Fibroblast of lung (primary cell): ENCODE data around the gene KCNQ4. TPM values are rescaled to one million over a fixed set of nuclear protein-coding genes. Genes with fewer than 3 reads are reported as not detected.

Experiments
- DNase-seq, 2 donors: peaks; one replicate each; pipeline versions ENCODE4 v3.0.0 to v3.0.0-alpha.2; 2010; ENCODE audit warnings: low read depth in 2 of 2
- H2AFZ ChIP-seq: 2 replicates; pipeline ENCODE4 v1.5.1; 2012; ENCODE audit warnings: low read length, control low read depth, inconsistent platforms
- H3K27ac ChIP-seq: 2 replicates; pipeline ENCODE4 v1.5.1; 2011; ENCODE audit warnings: low read length, control low read depth; ENCODE audit not compliant: insufficient read depth
- H3K27me3 ChIP-seq: 2 replicates; pipeline ENCODE4 v1.5.1; 2011; ENCODE audit warnings: mild to moderate bottlenecking, low read length; ENCODE audit not compliant: control insufficient read depth, insufficient read depth
- H3K36me3 ChIP-seq: 2 replicates; pipeline ENCODE4 v1.5.1; 2011; ENCODE audit warnings: low read length; ENCODE audit not compliant: control insufficient read depth, insufficient read depth
- H3K4me1 ChIP-seq: 2 replicates; pipeline ENCODE4 v1.5.1; 2011; ENCODE audit warnings: low read length; ENCODE audit not compliant: control insufficient read depth, insufficient read depth; ENCODE audit errors: extremely low read depth
- H3K4me2 ChIP-seq: 2 replicates; pipeline ENCODE4 v1.5.1; 2011; ENCODE audit warnings: low read length, control low read depth; ENCODE audit not compliant: insufficient read depth; ENCODE audit errors: extremely low read depth
- H3K4me3 ChIP-seq, 4 experiments: fragments of 200-600 bp in 1 of 4; sonication (generic) in 1 of 4; replicated peaks in 1 of 4; 2 replicates each; pipeline ENCODE4 v1.5.1; 2011 to 2016; ENCODE audit warnings: low read length in 4 of 4, low read depth in 3 of 4, mild to moderate bottlenecking in 3 of 4, control low read depth in 2 of 4, inconsistent platforms in 1 of 4, mixed read lengths in 1 of 4; ENCODE audit not compliant: insufficient read depth in 1 of 4; ENCODE audit errors: control extremely low read depth in 1 of 4
- H3K79me2 ChIP-seq: 2 replicates; pipeline ENCODE4 v1.5.1; 2012; ENCODE audit warnings: mild to moderate bottlenecking, low read length, inconsistent platforms; ENCODE audit not compliant: control insufficient read depth, insufficient read depth
- H3K9ac ChIP-seq: 2 replicates; pipeline ENCODE4 v1.5.1; 2011; ENCODE audit warnings: mild to moderate bottlenecking, low read length, control low read depth; ENCODE audit not compliant: insufficient read depth
- H3K9me3 ChIP-seq: 2 replicates; pipeline ENCODE4 v1.5.1; 2012; ENCODE audit warnings: low read depth, low read length; ENCODE audit not compliant: control insufficient read depth, insufficient read depth
- H4K20me1 ChIP-seq: 2 replicates; pipeline ENCODE4 v1.5.1; 2011; ENCODE audit warnings: low read length; ENCODE audit not compliant: control insufficient read depth, insufficient read depth; ENCODE audit errors: extremely low read depth
- CTCF ChIP-seq, 2 donors: IDR thresholded peaks in 1 of 2; conservative IDR thresholded peaks in 1 of 2; 1 replicate in 1 of 2; 2 replicates in 1 of 2; pipeline ENCODE4 v1.5.1; 2011 to 2012; ENCODE audit warnings: low read length in 2 of 2, control low read depth in 1 of 2, inconsistent platforms in 1 of 2, low read depth in 1 of 2, mild to moderate bottlenecking in 1 of 2
- EZH2 ChIP-seq: IDR thresholded peaks from 2 replicates; pipeline ENCODE4 v1.5.1; 2012; ENCODE audit warnings: low read length, control low read depth, mild to moderate bottlenecking; ENCODE audit errors: missing control alignments
- polyA plus RNA-seq, 2 donors: library from polyadenylated mRNA; depleted of rRNA in 1 of 2; stranded (reverse) in 1 of 2; unstranded in 1 of 2; fragments of >200 nt; gene quantifications; 2 replicates each; pipeline ENCODE4 v1.2.1, GENCODE V29; 2011 to 2012; ENCODE audit warnings: missing spikeins in 1 of 2
- total RNA-seq: library from RNA; depleted of rRNA; stranded (reverse); fragments of >200 nt; gene quantifications from 2 replicates; pipeline ENCODE4 v1.2.1, GENCODE V29; 2014

KCNQ4 gene
- total and polyA plus RNA-seq, 2 donors (not counting 1 experiment from before 2014, with no cell fraction given): under 0.01 to 0.03 TPM

- no peak for TF ChIP-seq EZH2
- TF ChIP-seq CTCF (conservative IDR thresholded peaks at IDR 0.05 in 1 of 2, IDR thresholded peaks at IDR 0.05 in 1 of 2; ENCODE audit: low read depth in 1 of 2, low read length in 2 of 2): no peak
- Histone ChIP-seq H3K27me3 (peaks cover 3% of the 10 kb centered on the region), H3K4me2 (no peak overlapping the region), H3K4me1 (no peaks in the 10 kb centered on the region), H3K9ac (no peak overlapping the region), H3K9me3 (no peaks in the 10 kb centered on the region), H3K79me2 (no peaks in the 10 kb centered on the region), H4K20me1 (no peaks in the 10 kb centered on the region), H3K36me3 (no peaks in the 10 kb centered on the region), H3K4me3 (no peak overlapping the region), H3K27ac (no peak overlapping the region), H2AFZ (no peak overlapping the region)
- no peak for DNase-seq
These were observed 50.4 kb downstream of the KCNQ4 start for GRCh38 chr1:40833979-40834378.

GRCh38 chr1:40834968-40835545 lies 51.5 kb downstream of the KCNQ4 start:
- no peak for DNase-seq
- Histone ChIP-seq H3K4me2 (no peak overlapping the region), H2AFZ (no peak overlapping the region), H3K9me3 (no peaks in the 10 kb centered on the region), H3K36me3 (no peaks in the 10 kb centered on the region), H3K9ac (no peak overlapping the region), H3K4me3 (no peak overlapping the region), H3K4me1 (no peaks in the 10 kb centered on the region), H3K27me3 (peaks cover 3% of the 10 kb centered on the region), H3K79me2 (no peaks in the 10 kb centered on the region), H4K20me1 (no peaks in the 10 kb centered on the region), H3K27ac (no peak overlapping the region)
- TF ChIP-seq CTCF (conservative IDR thresholded peaks at IDR 0.05 in 1 of 2, IDR thresholded peaks at IDR 0.05 in 1 of 2; ENCODE audit: low read depth in 1 of 2, low read length in 2 of 2) (no peak), EZH2 (no peak)

GRCh38 chr1:40836283-40836682 lies 52.7 kb downstream of the KCNQ4 start:
- Histone ChIP-seq H3K27ac (no peak overlapping the region), H3K27me3 (peaks cover 3% of the 10 kb centered on the region), H3K4me1 (no peaks in the 10 kb centered on the region), H3K79me2 (no peaks in the 10 kb centered on the region), H3K4me2 (no peak overlapping the region), H2AFZ (no peak overlapping the region), H3K9me3 (no peaks in the 10 kb centered on the region), H3K36me3 (no peaks in the 10 kb centered on the region), H4K20me1 (no peaks in the 10 kb centered on the region), H3K4me3 (no peak overlapping the region), H3K9ac (no peak overlapping the region)
- no peak for TF ChIP-seq EZH2
- TF ChIP-seq CTCF (conservative IDR thresholded peaks at IDR 0.05 in 1 of 2, IDR thresholded peaks at IDR 0.05 in 1 of 2; ENCODE audit: low read depth in 1 of 2, low read length in 2 of 2): no peak
- no peak for DNase-seq
